IMR-90 (cell line): ENCODE results near the gene LMX1A. TPM values are rescaled to one million over a fixed set of nuclear protein-coding genes. Genes with fewer than 3 reads are reported as not detected.

ENCODE experiments used
- ATAC-seq: fragments of 200-7000 bp; cut with Tn5 transposase; 2 replicates; pipeline ENCODE4 v1.9.1; 2020; ENCODE audit warnings: low read depth, mild to moderate bottlenecking, moderate library complexity
- BruUV-seq: library from RNA; stranded (reverse); fragments of 400-500 nt; replicated peaks from 2 replicates; lab custom pipeline; 2021; lab: Mats Ljungman, UMichigan
- CTCF ChIA-PET: fragments of 300-600 bp; formaldehyde crosslinking; extraction: SDS; loops from one replicate; lab custom pipeline; 2021; ENCODE audit warnings: antibody characterized with exemption; lab: Yijun Ruan, JAX
- POLR2A ChIA-PET: fragments of 300-600 bp; sonication (Branson Sonifier 250); formaldehyde crosslinking; loops from one replicate; lab custom pipeline; 2022; ENCODE audit warnings: antibody characterized with exemption; ENCODE audit not compliant: unreplicated experiment; lab: Charles Lee
- DNase-seq: peaks from one replicate; pipeline ENCODE4 v3.0.0; 2013
- H2AFZ ChIP-seq: replicated peaks from 2 replicates; pipeline ENCODE3; 2013; ENCODE audit warnings: low read length, mild to moderate bottlenecking; ENCODE audit not compliant: poor library complexity
- H2AK5ac ChIP-seq: 2 replicates; pipeline ENCODE4 v1.6.1; 2013; ENCODE audit warnings: low read depth, low read length, inconsistent platforms
- H2AK9ac ChIP-seq: replicated peaks from 2 replicates; pipeline ENCODE3; 2013; ENCODE audit warnings: mild to moderate bottlenecking, low read depth, low read length, moderate library complexity; ENCODE audit not compliant: poor library complexity
- H2BK120ac ChIP-seq: 2 replicates; pipeline ENCODE4 v1.6.1; 2013; ENCODE audit warnings: low read depth, low read length, inconsistent platforms
- H2BK15ac ChIP-seq: 3 replicates; pipeline ENCODE4 v1.6.1; 2013; ENCODE audit warnings: low read depth, low read length, inconsistent platforms
- H2BK20ac ChIP-seq: 2 replicates; pipeline ENCODE4 v1.6.1; 2013; ENCODE audit warnings: low read depth, mild to moderate bottlenecking, inconsistent platforms, low read length, moderate library complexity
- H2BK5ac ChIP-seq: 2 replicates; pipeline ENCODE4 v1.6.1; 2013; ENCODE audit warnings: mild to moderate bottlenecking, low read depth, low read length, inconsistent platforms; ENCODE audit not compliant: poor library complexity, severe bottlenecking
- H3K14ac ChIP-seq: replicated peaks from 2 replicates; pipeline ENCODE4 v1.6.1; 2013; ENCODE audit warnings: low read depth, low read length, inconsistent platforms
- H3K18ac ChIP-seq: 2 replicates; pipeline ENCODE4 v1.6.1; 2013; ENCODE audit warnings: low read depth, low read length, control low read depth
- H3K23ac ChIP-seq: 2 replicates; pipeline ENCODE4 v1.6.1; 2013; ENCODE audit warnings: low read depth, low read length, inconsistent platforms
- H3K27ac ChIP-seq: 2 replicates; pipeline ENCODE4 v1.5.1; 2013; ENCODE audit warnings: mild to moderate bottlenecking, control low read depth, low read length; ENCODE audit not compliant: insufficient read depth
- H3K27me3 ChIP-seq: 2 replicates; pipeline ENCODE4 v1.6.1; 2013; ENCODE audit warnings: low read length; ENCODE audit not compliant: control insufficient read depth, insufficient read depth
- H3K36me3 ChIP-seq: 2 replicates; pipeline ENCODE4 v1.6.1; 2013; ENCODE audit warnings: low read length, mixed read lengths; ENCODE audit not compliant: control insufficient read depth, insufficient read depth
- H3K4ac ChIP-seq: 2 replicates; pipeline ENCODE4 v1.6.1; 2013; ENCODE audit warnings: low read depth, low read length, inconsistent platforms
- H3K4me1 ChIP-seq: 2 replicates; pipeline ENCODE4 v1.6.1; 2013; ENCODE audit warnings: low read length, mixed read lengths; ENCODE audit not compliant: control insufficient read depth, insufficient read depth
- H3K4me2 ChIP-seq: 2 replicates; pipeline ENCODE4 v1.6.1; 2013; ENCODE audit warnings: low read depth, mild to moderate bottlenecking, control low read depth, low read length, moderate library complexity
- H3K4me3 ChIP-seq: 2 replicates; pipeline ENCODE4 v1.5.1; 2013; ENCODE audit warnings: low read depth, mild to moderate bottlenecking, control low read depth, low read length, moderate library complexity; ENCODE audit not compliant: insufficient read depth
- H3K56ac ChIP-seq: 2 replicates; pipeline ENCODE4 v1.6.1; 2013; ENCODE audit warnings: low read length, inconsistent platforms; ENCODE audit not compliant: insufficient read depth; ENCODE audit errors: extremely low read depth
- H3K79me1 ChIP-seq, 2 experiments: 2 replicates each; pipeline ENCODE4 v1.6.1; 2013; ENCODE audit warnings: low read length in 2 of 2, inconsistent platforms in 1 of 2, low read depth in 1 of 2
- H3K9ac ChIP-seq: 2 replicates; pipeline ENCODE4 v1.6.1; 2013; ENCODE audit warnings: low read depth, low read length, control low read depth
- H3K9me1 ChIP-seq: 2 replicates; pipeline ENCODE4 v1.6.1; 2013; ENCODE audit warnings: low read length, inconsistent platforms; ENCODE audit not compliant: insufficient read depth
- H3K9me3 ChIP-seq: 2 replicates; pipeline ENCODE4 v1.6.1; 2013; ENCODE audit warnings: low read length; ENCODE audit not compliant: control insufficient read depth, insufficient read depth
- H4K20me1 ChIP-seq: 2 replicates; pipeline ENCODE4 v1.6.1; 2013; ENCODE audit warnings: low read length, inconsistent platforms; ENCODE audit not compliant: insufficient read depth
- H4K5ac ChIP-seq: 2 replicates; pipeline ENCODE4 v1.6.1; 2013; ENCODE audit warnings: mild to moderate bottlenecking, low read depth, low read length, control low read depth
- H4K8ac ChIP-seq, 2 experiments: 2 replicates each; pipeline ENCODE4 v1.6.1; 2013; ENCODE audit warnings: low read depth in 2 of 2, low read length in 2 of 2, control low read depth in 1 of 2, inconsistent platforms in 1 of 2
- H4K91ac ChIP-seq: 2 replicates; pipeline ENCODE4 v1.6.1; 2013; ENCODE audit warnings: low read depth, low read length, inconsistent platforms; ENCODE audit not compliant: insufficient read depth
- BHLHE40 ChIP-seq: fragments of 150-350 bp; IDR thresholded peaks from 2 replicates; pipeline ENCODE4 v1.6.1; 2016; ENCODE audit warnings: mild to moderate bottlenecking, low read depth, low read length
- WGBS, 2 experiments: methylation state at CpG; one replicate each; pipeline versions ENCODE4 v1.1.5 to v1.1.7; 2013; ENCODE audit warnings: missing lambda C conversion rate in 2 of 2; ENCODE audit not compliant: insufficient read length in 1 of 2; ENCODE audit errors: extremely low coverage in 2 of 2; 5-methylcytosine and 5-hydroxymethylcytosine counted together
- dilution Hi-C: fragments of 300-500 bp; cut with HindIII; formaldehyde crosslinking; loops from one replicate; pipeline ENCODE4 v1.14.3; 2018; ENCODE audit warnings: low sequenced_read_pairs; ENCODE audit not compliant: unreplicated experiment
- in situ Hi-C: fragments of 300-500 bp; cut with MboI; formaldehyde crosslinking; loops from 3 replicates; pipeline ENCODE4 v1.14.3; 2019; ENCODE audit warnings: low sequenced_read_pairs, inconsistent platforms, mixed read lengths
- intact Hi-C: fragments of 100-400 bp; cut with micrococcal nuclease; formaldehyde crosslinking; loops from 2 replicates; pipeline ENCODE4 v1.10.0; 2022
- polyA plus RNA-seq, 3 experiments: library from polyadenylated mRNA; depleted of rRNA; stranded (reverse); fragments of >200 nt; gene quantifications; 2 replicates each; pipeline ENCODE4 v1.2.3, GENCODE V29; 2012; ENCODE audit warnings: low replicate concordance in 1 of 3
- total RNA-seq: library from RNA; depleted of rRNA; stranded (reverse); fragments of >200 nt; gene quantifications from 2 replicates; pipeline ENCODE4 v1.2.3, GENCODE V29; 2012

LMX1A gene
- total and polyA plus RNA-seq, 2 of the 4 experiments (the other 2 are of a cell fraction), result not detected

DNA sequence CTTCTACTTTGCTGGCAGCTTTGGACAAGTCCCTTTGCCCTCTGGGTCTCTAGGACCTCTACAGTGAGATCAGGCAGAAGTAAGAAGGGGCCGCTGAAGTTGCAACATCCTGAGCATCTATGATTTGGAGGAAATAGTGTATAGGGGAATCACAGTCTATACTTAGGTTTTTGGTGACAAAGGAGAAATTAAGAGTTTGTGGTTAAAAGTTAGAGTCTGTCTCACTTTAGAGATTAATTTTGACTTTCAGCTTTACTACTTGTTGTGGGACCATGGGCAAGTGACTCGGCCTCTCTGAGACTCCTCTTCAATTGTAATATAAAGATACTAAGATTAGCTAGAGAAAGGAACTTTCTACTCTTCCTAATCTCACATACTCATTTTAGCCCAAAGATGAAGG, 33.1 kb upstream of the LMX1A start:
- no peak overlapping the region for H3K23ac ChIP-seq
- H2BK120ac ChIP-seq, result no peak overlapping the region
- H4K8ac ChIP-seq, result no peak overlapping the region
- ATAC-seq, result no peak
- no peak overlapping the region for H2AK5ac ChIP-seq
- H2AFZ ChIP-seq, result no peak overlapping the region
- no peaks in the 10 kb centered on the region for H3K9me3 ChIP-seq
- POLR2A ChIA-PET, result no interaction called here
- no peak overlapping the region for H2BK5ac ChIP-seq
- H3K79me1 ChIP-seq, result no peaks in the 10 kb centered on the region
- no CpG with 5 or more reads among the region's 2 CpGs for whole genome bisulfite sequencing, 2 experiments
- peaks cover 11% of the 10 kb centered on the region for H3K27me3 ChIP-seq
- H3K9ac ChIP-seq, result no peak overlapping the region
- BruUV-seq, result no TSS peak
- intact Hi-C loops (no loop called here), dilution Hi-C loops (loop anchor here (25.0 kb wide), 1 partner anchor 198 kb away; no protein-coding TSS in a partner anchor), in situ Hi-C loops (loop anchor here (5.0 to 25.0 kb wide), 2 partner anchors 203 to 548 kb away; no protein-coding TSS in a partner anchor)
- H2AK9ac ChIP-seq, result no peak overlapping the region
- no peak overlapping the region for H4K91ac ChIP-seq
- no peaks in the 10 kb centered on the region for H3K9me1 ChIP-seq
- H3K4me2 ChIP-seq, result no peak overlapping the region
- DNase-seq, result no peak
- H4K20me1 ChIP-seq, result no peaks in the 10 kb centered on the region
- H2BK20ac ChIP-seq, result no peak overlapping the region
- H3K4ac ChIP-seq, result no peak overlapping the region
- TF ChIP-seq BHLHE40, result no peak
- no peak overlapping the region for H3K18ac ChIP-seq
- no peak overlapping the region for H3K27ac ChIP-seq
- H3K56ac ChIP-seq, result no peak overlapping the region
- no peak overlapping the region for H2BK15ac ChIP-seq
- no peak overlapping the region for H3K14ac ChIP-seq
- no peaks in the 10 kb centered on the region for H3K36me3 ChIP-seq
- no peak overlapping the region for H3K4me3 ChIP-seq
- CTCF ChIA-PET, result no interaction called here
- no peak overlapping the region for H4K5ac ChIP-seq
- no peaks in the 10 kb centered on the region for H3K4me1 ChIP-seq
